Aorta (tissue), 5 donors: ENCODE measurements around the gene CA6. TPM values are rescaled to one million over a fixed set of nuclear protein-coding genes. Genes with fewer than 3 reads are reported as not detected.
"Not testable (repeated sequence)": the region's sequence is repeated elsewhere in the genome, so short reads cannot be mapped to it uniquely, and the experiment has no call there.

Source experiments
- ATAC-seq: fragments of 200-7000 bp; cut with Tn5 transposase; one replicate; pipeline ENCODE4 v1.9.1; 2022; ENCODE audit warnings: moderate library complexity; ENCODE audit not compliant: low FRiP score
- DNase-seq, 2 donors: peaks; one replicate each; pipeline ENCODE4 v3.0.0-alpha.2; 2020
- H3K27ac ChIP-seq, 2 donors: one replicate each; pipeline ENCODE4 v1.5.1; 2013; ENCODE audit warnings: low read length in 2 of 2, mild to moderate bottlenecking in 2 of 2, moderate library complexity in 2 of 2, control low read depth in 1 of 2, inconsistent platforms in 1 of 2, low read depth in 1 of 2
- H3K27me3 ChIP-seq, 2 donors: one replicate each; pipeline ENCODE4 v1.6.1; 2013; ENCODE audit warnings: control low read depth in 1 of 2, low read length in 1 of 2, mild to moderate bottlenecking in 1 of 2, moderate library complexity in 1 of 2; ENCODE audit not compliant: insufficient read depth in 2 of 2, control insufficient read depth in 1 of 2
- H3K36me3 ChIP-seq, 2 donors: one replicate each; pipeline ENCODE4 v1.6.1; 2013; ENCODE audit warnings: control low read depth in 1 of 2, low read length in 1 of 2, mild to moderate bottlenecking in 1 of 2; ENCODE audit not compliant: insufficient read depth in 2 of 2, control insufficient read depth in 1 of 2
- H3K4me1 ChIP-seq, 2 donors: one replicate each; pipeline ENCODE4 v1.6.1; 2013; ENCODE audit warnings: low read length in 2 of 2, control low read depth in 1 of 2, mild to moderate bottlenecking in 1 of 2, moderate library complexity in 1 of 2; ENCODE audit not compliant: insufficient read depth in 2 of 2, control insufficient read depth in 1 of 2
- H3K4me3 ChIP-seq, 2 donors: one replicate each; pipeline ENCODE4 v1.5.1; 2013; ENCODE audit warnings: low read length in 2 of 2, control low read depth in 1 of 2, mild to moderate bottlenecking in 1 of 2
- H3K9me3 ChIP-seq: one replicate; pipeline ENCODE4 v1.6.1; 2013; ENCODE audit warnings: mild to moderate bottlenecking, low read length; ENCODE audit not compliant: control insufficient read depth
- WGBS, 2 donors: extraction: QIAGEN DNeasy Blood & Tissue Kit; methylation state at CpG; one replicate each; pipeline ENCODE4 v1.1.7; 2013; 5-methylcytosine and 5-hydroxymethylcytosine counted together
- intact Hi-C, 2 donors: fragments of 100-400 bp; cut with DNase I; formaldehyde crosslinking; loops; one replicate each; pipeline versions ENCODE4 v1.14.2 to v1.15.0; 2022
- polyA plus RNA-seq, 2 donors: library from polyadenylated mRNA; stranded (reverse); fragments of 200-250 nt; gene quantifications; one replicate each; pipeline ENCODE4 v1.2.3, GENCODE V29; 2013
- total RNA-seq, 2 donors: library from RNA; stranded (reverse); fragmentation: NEBNext Ultra II Directional; extraction: Animal tissue kit (Norgen Biotek cat#: 25700); gene quantifications; one replicate each; pipeline ENCODE4 v1.2.1, GENCODE V29; 2021
- donor health status: healthy with polysubstance abuse.
- donor health status: Bipolar disorder and iron deficiency.
- donor health status: DM: no; HTN: no; CAD: no.
- donor health status: DM: no; HTN: no; CAD: no.
- donor health status: DM: yes; HTN: yes; CAD: no.

Gene CA6
- total and polyA plus RNA-seq, 4 donors: not detected

GRCh38 chr1:8993962-8994675 lies 48.5 kb downstream of the CA6 start:
- H3K4me3 ChIP-seq, H3K27me3 ChIP-seq, H3K4me1 ChIP-seq, ATAC-seq, intact Hi-C loops, H3K36me3 ChIP-seq, DNase-seq, H3K9me3 ChIP-seq, H3K27ac ChIP-seq: not testable (repeated sequence)
- 83 to 87% methylated on average over 11 to 12 of the region's 13 CpGs for WGBS, 2 donors

GRCh38 chr1:9001534-9002214 lies 56.0 kb downstream of the CA6 start:
- H3K27ac ChIP-seq, DNase-seq, H3K27me3 ChIP-seq, intact Hi-C loops, H3K36me3 ChIP-seq, ATAC-seq, H3K4me1 ChIP-seq, H3K4me3 ChIP-seq, H3K9me3 ChIP-seq: not testable (repeated sequence)
- WGBS, 2 donors: 92 to 93% methylated on average over 13 of the region's 13 CpGs

- ATAC-seq, H3K36me3 ChIP-seq, H3K4me3 ChIP-seq, intact Hi-C loops, H3K9me3 ChIP-seq, H3K4me1 ChIP-seq, H3K27me3 ChIP-seq, H3K27ac ChIP-seq, DNase-seq: not testable (repeated sequence)
- WGBS, 2 donors: 89 to 92% methylated on average over 11 of the region's 11 CpGs
These were observed 56.5 kb downstream of the CA6 start for GRCh38 chr1:9002215-9002560.

GRCh38 chr1:9004031-9004699 lies 58.5 kb downstream of the CA6 start:
- Histone ChIP-seq H3K9me3 (no peaks in the 10 kb centered on the region), H3K27ac (no peak overlapping the region), H3K4me1 (no peaks in the 10 kb centered on the region), H3K4me3 (no peak overlapping the region), H3K36me3 (no peaks in the 10 kb centered on the region), H3K27me3 (no peaks in the 10 kb centered on the region)
- intact Hi-C loops: no loop called here
- no peak for DNase-seq
- no peak for ATAC-seq
- 91 to 93% methylated on average over 11 of the region's 11 CpGs for WGBS, 2 donors

GRCh38 chr1:9004700-9005394 lies 59.2 kb downstream of the CA6 start:
- no peaks in the 10 kb centered on the region for H3K9me3 ChIP-seq
- WGBS, 2 donors: 54 to 59% methylated on average over 22 of the region's 22 CpGs
- H3K27me3 ChIP-seq: no peaks in the 10 kb centered on the region
- H3K4me1 ChIP-seq: no peaks in the 10 kb centered on the region
- H3K36me3 ChIP-seq: no peaks in the 10 kb centered on the region
- ATAC-seq (peak; percentile 86), DNase-seq (peak; percentile 86 to 94)
- H3K4me3 ChIP-seq: no peak overlapping the region
- intact Hi-C loops: no loop called here
- H3K27ac ChIP-seq: no peak overlapping the region

GRCh38 chr1:9005395-9005708 lies 59.7 kb downstream of the CA6 start:
- intact Hi-C loops: no loop called here
- ATAC-seq (no peak), DNase-seq (peak in 1 of 2 donors; percentile 21)
- H3K9me3 ChIP-seq: no peaks in the 10 kb centered on the region
- no peak overlapping the region for H3K4me3 ChIP-seq
- no peak overlapping the region for H3K27ac ChIP-seq
- no peaks in the 10 kb centered on the region for H3K36me3 ChIP-seq
- H3K27me3 ChIP-seq: no peaks in the 10 kb centered on the region
- no peaks in the 10 kb centered on the region for H3K4me1 ChIP-seq
- WGBS, 2 donors: 71 to 75% methylated on average over 8 of the region's 8 CpGs

- Histone ChIP-seq H3K27ac (no peak overlapping the region), H3K4me1 (no peaks in the 10 kb centered on the region), H3K27me3 (no peaks in the 10 kb centered on the region), H3K9me3 (no peaks in the 10 kb centered on the region), H3K4me3 (no peak overlapping the region), H3K36me3 (no peaks in the 10 kb centered on the region)
- 94 to 97% methylated on average over 19 of the region's 19 CpGs for WGBS, 2 donors
- no peak for ATAC-seq
- intact Hi-C loops: no loop called here
- no peak for DNase-seq
These were observed 61.4 kb downstream of the CA6 start for GRCh38 chr1:9006956-9007615.

GRCh38 chr1:9008236-9008635 lies 62.6 kb downstream of the CA6 start:
- intact Hi-C loops: loop anchor here in 1 of 2 donors (2.0 kb wide), 1 partner anchor 93 kb away; no protein-coding TSS in a partner anchor
- no peaks in the 10 kb centered on the region for H3K4me1 ChIP-seq
- peak in 1 of 2 donors; percentile 37 for DNase-seq
- 66 to 86% methylated on average over 10 of the region's 10 CpGs for WGBS, 2 donors
- no peak for ATAC-seq
- H3K36me3 ChIP-seq: no peaks in the 10 kb centered on the region
- no peak overlapping the region for H3K4me3 ChIP-seq
- H3K27me3 ChIP-seq: no peaks in the 10 kb centered on the region
- H3K27ac ChIP-seq: no peak overlapping the region
- H3K9me3 ChIP-seq: no peaks in the 10 kb centered on the region
